Activated naive CD8-positive, alpha-beta T cell treated with anti-CD3 and anti-CD28 coated beads, Interleukin-2, amount 50 U/mL, for 16 hours (primary cell): Measurements from ENCODE around the gene ADAM10.

Experiments
- DNase-seq: peaks from one replicate; pipeline ENCODE4 v3.0.0-alpha.2; 2020; ENCODE audit warnings: low read depth, low spot score

Gene ADAM10

GRCh38 chr15:58582160-58582559 is 167.3 kb downstream of the ADAM10 start:
- DNase-seq = no peak

GRCh38 chr15:58576657-58577056 is 172.8 kb downstream of the ADAM10 start:
- DNase-seq = no peak

- DNase-seq = no peak
These were observed 174.3 kb downstream of the ADAM10 start for GRCh38 chr15:58575045-58575786.

- no peak for DNase-seq
These were observed 174.9 kb downstream of the ADAM10 start for GRCh38 chr15:58574631-58575030.

GRCh38 chr15:58573270-58573669 is 176.2 kb downstream of the ADAM10 start:
- DNase-seq = no peak

GRCh38 chr15:58572521-58572920 is 177.0 kb downstream of the ADAM10 start:
- no peak for DNase-seq

GRCh38 chr15:58571491-58571890 is 178.0 kb downstream of the ADAM10 start:
- no peak for DNase-seq

- no peak for DNase-seq
These were observed 180.1 kb downstream of the ADAM10 start for GRCh38 chr15:58569455-58569854.

GRCh38 chr15:58568157-58568571 is 181.3 kb downstream of the ADAM10 start:
- DNase-seq = no peak

GRCh38 chr15:58566029-58566428 is 183.5 kb downstream of the ADAM10 start:
- no peak for DNase-seq

GRCh38 chr15:58565619-58566018 is 183.9 kb downstream of the ADAM10 start:
- DNase-seq = no peak

- no peak for DNase-seq
These were observed 184.5 kb downstream of the ADAM10 start for GRCh38 chr15:58564981-58565380.

- no peak for DNase-seq
These were observed 187.4 kb downstream of the ADAM10 start for GRCh38 chr15:58562135-58562534.

GRCh38 chr15:58561321-58561720 is 188.2 kb downstream of the ADAM10 start:
- no peak for DNase-seq

- no peak for DNase-seq
These were observed 189.5 kb downstream of the ADAM10 start for GRCh38 chr15:58559904-58560588.

- DNase-seq = no peak
These were observed 190.7 kb downstream of the ADAM10 start for GRCh38 chr15:58558777-58559176.

- no peak for DNase-seq
These were observed 193.0 kb downstream of the ADAM10 start for GRCh38 chr15:58556541-58556940.

- no peak for DNase-seq
These were observed 193.5 kb downstream of the ADAM10 start for GRCh38 chr15:58556028-58556361.

- no peak for DNase-seq
These were observed 194.1 kb downstream of the ADAM10 start for GRCh38 chr15:58555162-58556027.

- DNase-seq = no peak
These were observed 194.7 kb downstream of the ADAM10 start for GRCh38 chr15:58554758-58555157.

- no peak for DNase-seq
These were observed 196.1 kb downstream of the ADAM10 start for GRCh38 chr15:58553365-58553918.
